ENCODE measurements around the gene PLXNA1.

DNA sequence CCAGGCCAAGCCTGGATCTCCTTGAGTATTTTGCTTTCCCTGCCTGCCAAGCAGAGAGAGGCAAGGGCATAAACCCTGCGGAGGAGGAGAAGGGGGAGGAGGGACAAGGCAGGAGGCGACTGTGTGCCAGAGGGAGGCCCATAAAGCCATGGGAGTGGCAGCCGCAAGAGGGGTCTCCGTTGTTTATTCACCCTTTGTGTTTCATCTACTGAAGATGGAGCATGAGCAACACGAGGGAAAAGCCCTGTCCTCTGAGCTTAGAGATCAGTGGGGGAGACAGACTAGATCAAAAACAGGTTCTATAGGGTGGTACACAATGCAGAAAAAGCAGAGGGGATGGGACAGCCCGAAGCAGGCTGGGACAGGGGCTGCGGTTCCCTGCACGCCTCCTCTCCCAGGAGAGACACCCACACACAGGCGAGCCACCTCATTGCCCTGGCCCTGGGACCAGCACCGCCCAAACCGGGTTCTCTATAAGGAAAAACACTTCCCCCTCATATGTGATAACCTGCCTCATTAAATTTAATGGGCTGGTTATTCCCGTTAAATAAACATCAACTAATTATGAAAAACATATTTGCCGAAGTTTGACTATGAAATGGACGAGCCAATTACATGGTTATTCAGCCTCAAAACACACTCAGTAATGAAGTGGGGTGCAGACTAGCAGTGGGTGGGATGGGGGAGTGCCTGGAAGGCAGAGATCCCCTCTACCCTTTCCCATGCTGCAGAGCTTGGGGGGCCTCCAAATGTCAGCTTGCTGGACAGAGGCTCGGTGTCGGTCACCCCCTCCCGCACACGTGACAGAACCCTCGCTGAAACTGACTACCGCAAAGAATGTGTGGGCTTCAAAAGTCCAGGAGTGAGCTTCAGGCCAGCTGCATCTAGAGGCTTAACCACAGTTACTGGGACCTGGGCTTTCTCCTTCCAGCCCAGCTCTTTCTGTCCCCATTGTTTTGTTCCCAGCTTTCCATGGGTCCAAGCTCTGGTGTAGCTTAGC, 14.2 kb upstream of the PLXNA1 start:
- no peak for TF ChIP-seq EZH2 (IDR thresholded peaks at IDR 0.05)
- TF ChIP-seq, protein P1, sequence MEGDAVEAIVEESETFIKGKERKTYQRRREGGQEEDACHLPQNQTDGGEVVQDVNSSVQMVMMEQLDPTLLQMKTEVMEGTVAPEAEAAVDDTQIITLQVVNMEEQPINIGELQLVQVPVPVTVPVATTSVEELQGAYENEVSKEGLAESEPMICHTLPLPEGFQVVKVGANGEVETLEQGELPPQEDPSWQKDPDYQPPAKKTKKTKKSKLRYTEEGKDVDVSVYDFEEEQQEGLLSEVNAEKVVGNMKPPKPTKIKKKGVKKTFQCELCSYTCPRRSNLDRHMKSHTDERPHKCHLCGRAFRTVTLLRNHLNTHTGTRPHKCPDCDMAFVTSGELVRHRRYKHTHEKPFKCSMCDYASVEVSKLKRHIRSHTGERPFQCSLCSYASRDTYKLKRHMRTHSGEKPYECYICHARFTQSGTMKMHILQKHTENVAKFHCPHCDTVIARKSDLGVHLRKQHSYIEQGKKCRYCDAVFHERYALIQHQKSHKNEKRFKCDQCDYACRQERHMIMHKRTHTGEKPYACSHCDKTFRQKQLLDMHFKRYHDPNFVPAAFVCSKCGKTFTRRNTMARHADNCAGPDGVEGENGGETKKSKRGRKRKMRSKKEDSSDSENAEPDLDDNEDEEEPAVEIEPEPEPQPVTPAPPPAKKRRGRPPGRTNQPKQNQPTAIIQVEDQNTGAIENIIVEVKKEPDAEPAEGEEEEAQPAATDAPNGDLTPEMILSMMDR (IDR thresholded peaks at IDR 0.05) = no peak
- no peak for TF ChIP-seq EZH2phosphoT487 (IDR thresholded peaks at IDR 0.05)

All from neural progenitor cell (in vitro differentiated cells).